Measurements from ENCODE around the gene ATP2C2. TPM values are rescaled to one million over a fixed set of nuclear protein-coding genes. Genes with fewer than 3 reads are reported as not detected.

ATP2C2 gene
- total RNA-seq, 4 donors from 2014 or later = 51.7 to 133 (median 57.7) TPM

DNA sequence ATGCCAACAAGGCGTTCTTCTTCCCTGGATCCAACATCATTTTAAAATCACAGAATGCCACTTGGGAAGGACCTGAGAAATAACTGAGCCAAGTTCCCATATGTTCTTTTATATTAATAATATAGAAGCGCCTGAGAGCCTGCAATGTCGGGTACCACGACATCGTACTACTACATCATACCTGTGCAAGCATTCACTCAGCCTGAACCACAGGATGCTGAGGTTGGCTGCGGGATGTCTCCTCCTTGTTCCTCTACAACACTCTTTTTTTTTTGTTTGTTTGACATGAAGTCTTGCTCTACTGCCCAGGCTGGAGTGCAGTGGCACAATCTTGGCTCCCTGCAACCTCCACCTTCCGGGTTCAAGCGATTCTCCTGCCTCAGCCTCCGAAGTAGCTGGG lies 2.1 kb upstream of the ATP2C2 start:
- TF ChIP-seq, protein P1, sequence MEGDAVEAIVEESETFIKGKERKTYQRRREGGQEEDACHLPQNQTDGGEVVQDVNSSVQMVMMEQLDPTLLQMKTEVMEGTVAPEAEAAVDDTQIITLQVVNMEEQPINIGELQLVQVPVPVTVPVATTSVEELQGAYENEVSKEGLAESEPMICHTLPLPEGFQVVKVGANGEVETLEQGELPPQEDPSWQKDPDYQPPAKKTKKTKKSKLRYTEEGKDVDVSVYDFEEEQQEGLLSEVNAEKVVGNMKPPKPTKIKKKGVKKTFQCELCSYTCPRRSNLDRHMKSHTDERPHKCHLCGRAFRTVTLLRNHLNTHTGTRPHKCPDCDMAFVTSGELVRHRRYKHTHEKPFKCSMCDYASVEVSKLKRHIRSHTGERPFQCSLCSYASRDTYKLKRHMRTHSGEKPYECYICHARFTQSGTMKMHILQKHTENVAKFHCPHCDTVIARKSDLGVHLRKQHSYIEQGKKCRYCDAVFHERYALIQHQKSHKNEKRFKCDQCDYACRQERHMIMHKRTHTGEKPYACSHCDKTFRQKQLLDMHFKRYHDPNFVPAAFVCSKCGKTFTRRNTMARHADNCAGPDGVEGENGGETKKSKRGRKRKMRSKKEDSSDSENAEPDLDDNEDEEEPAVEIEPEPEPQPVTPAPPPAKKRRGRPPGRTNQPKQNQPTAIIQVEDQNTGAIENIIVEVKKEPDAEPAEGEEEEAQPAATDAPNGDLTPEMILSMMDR (IDR thresholded peaks at IDR 0.05) = no peak
- TF ChIP-seq POLR2A (IDR thresholded peaks at IDR 0.05) = no peak
- no peak overlapping the region for H3K4me3 ChIP-seq (ENCODE audit: low read depth, poor library complexity, severe bottlenecking)
- no peak for DNase-seq (ENCODE audit: low spot score in 2 of 2)
- 69 to 72% methylated on average over 9 of the region's 9 CpGs for WGBS, 2 donors
- intact Hi-C loops (cut with DNase I; ENCODE audit: low total_unique reads) = no loop called here

DNA sequence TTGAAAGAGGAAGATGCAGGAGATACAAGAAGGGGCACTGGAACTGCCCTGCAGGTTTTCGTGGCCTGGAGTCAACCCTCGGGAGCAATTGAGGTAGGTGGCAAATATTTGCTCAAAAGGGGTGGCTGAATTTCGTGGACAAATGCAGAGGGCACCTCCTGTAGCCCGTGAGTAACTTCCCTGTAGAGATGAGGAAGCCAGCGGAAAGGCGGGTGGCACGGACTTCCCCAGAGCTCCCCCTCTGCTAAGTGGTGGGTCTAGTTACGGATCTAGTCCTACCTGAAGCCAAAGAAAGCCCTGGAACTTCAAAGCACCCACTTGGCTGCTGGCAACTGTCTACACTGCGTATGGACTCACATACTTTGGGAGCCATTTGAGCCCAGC lies 1.0 kb upstream of the ATP2C2 start:
- intact Hi-C loops (cut with DNase I; ENCODE audit: low total_unique reads) = no loop called here

DNA sequence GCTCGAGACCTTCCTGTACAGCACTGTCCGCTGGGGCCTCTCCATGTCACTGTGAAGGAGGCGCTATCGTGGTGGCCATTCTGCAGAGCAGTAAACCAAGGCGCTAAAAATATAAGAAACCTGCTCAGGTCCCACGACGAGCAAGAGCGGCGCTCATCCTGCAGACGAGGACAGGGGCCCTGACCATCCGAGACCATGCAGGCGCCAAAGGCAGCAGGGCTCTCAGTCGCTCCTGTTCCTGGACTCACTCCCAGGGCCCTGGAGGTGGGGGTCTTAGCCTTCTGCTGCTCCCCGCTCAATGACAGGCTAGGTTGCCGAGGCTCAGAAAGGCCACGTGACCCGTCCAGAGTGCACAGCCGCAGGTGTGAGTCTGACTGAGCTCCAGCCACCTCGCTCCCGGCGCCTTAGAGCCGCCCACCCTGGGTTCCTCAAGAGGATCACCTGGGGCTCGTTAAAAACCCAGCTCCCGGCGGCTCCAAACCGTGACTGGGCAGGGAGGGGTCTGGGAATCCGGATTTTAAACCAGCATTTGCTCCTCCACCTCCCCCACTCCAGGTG lies 509 bp upstream of the ATP2C2 start:
- 30 to 37% methylated on average over 23 to 27 of the region's 27 CpGs for whole genome bisulfite sequencing, 2 donors
- intact Hi-C loops (cut with DNase I; ENCODE audit: low total_unique reads) = no loop called here
- H3K4me3 ChIP-seq (ENCODE audit: low read depth, poor library complexity, severe bottlenecking) = no peak overlapping the region
- TF ChIP-seq POLR2A (IDR thresholded peaks at IDR 0.05) = no peak
- TF ChIP-seq, protein P1 (IDR thresholded peaks at IDR 0.05) = no peak
- DNase-seq (ENCODE audit: low spot score in 2 of 2) = no peak

More for the DNA sequence above, 1.0 kb upstream of the ATP2C2 start:
- H3K4me3 ChIP-seq (ENCODE audit: low read depth, poor library complexity, severe bottlenecking) = no peak overlapping the region
- TF ChIP-seq, protein P1 (IDR thresholded peaks at IDR 0.05) = no peak
- TF ChIP-seq POLR2A (IDR thresholded peaks at IDR 0.05) = no peak
- 46 to 62% methylated on average over 9 of the region's 9 CpGs for WGBS, 2 donors
- DNase-seq (ENCODE audit: low spot score in 2 of 2) = no peak

DNA sequence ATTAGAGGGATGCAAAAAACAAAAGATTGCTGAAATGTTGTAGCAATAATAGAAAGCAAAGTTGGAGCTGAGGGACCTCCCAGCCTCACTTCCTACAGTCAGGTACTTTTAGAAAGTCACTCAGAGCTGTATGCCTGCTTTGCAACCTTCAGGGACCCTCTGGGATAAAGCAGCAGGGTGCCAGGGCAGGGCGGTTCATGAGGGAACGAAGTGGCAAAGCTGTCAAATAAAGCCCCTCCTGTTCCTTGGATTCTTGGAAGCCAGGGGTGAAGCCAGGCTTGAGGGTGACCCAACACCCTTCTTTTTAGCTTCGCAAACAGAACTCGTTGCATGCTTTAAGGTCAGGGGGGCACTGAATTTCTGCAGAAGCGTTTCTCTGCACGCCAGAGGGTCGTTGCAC lies 767 bp downstream of the ATP2C2 start:
- DNase-seq (ENCODE audit: low spot score in 2 of 2) = no peak
- no peak overlapping the region for H3K4me3 ChIP-seq (ENCODE audit: low read depth, poor library complexity, severe bottlenecking)
- TF ChIP-seq, protein P1 (IDR thresholded peaks at IDR 0.05) = no peak
- TF ChIP-seq POLR2A (IDR thresholded peaks at IDR 0.05) = no peak
- 51 to 66% methylated on average over 7 of the region's 7 CpGs for WGBS, 2 donors
- intact Hi-C loops (cut with DNase I; ENCODE audit: low total_unique reads) = no loop called here

DNA sequence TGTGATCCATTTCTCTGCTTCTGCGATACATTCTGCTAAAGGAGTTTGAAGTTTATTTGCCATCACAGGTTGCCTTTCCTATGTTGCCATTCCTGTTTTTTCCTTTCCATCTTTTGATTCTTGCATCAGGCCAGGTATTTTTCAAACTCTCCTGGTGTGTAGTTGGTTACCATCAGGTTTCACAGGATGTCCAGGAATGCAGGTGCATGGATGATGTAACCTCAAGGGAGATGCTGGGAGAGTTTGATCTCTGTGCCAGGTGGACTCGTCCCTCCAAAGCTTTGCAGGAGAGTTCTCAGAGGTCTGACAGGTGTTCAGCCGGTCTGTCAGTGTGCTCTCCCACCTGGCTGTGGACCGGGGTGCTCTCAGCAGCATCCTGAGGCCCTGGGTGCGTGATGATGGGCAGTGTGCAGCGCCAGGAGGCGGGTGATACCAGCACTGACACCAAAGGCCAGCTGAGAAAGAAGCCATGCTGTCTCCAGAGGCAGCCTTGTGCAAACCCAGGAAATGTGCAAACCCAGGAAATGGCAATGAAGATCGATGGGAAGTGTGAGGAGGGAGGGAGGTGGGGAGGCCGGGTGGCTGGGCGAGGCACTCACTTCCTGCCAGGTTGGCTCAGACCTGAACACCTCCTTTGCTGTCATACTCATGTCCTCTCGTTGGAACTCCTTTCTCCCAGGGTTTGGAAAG lies 1.7 kb downstream of the ATP2C2 start:
- DNase-seq (ENCODE audit: low spot score in 2 of 2) = no peak
- TF ChIP-seq, protein P1 (IDR thresholded peaks at IDR 0.05) = no peak
- no peak for TF ChIP-seq POLR2A (IDR thresholded peaks at IDR 0.05)
- no peak overlapping the region for H3K4me3 ChIP-seq (ENCODE audit: low read depth, poor library complexity, severe bottlenecking)
- intact Hi-C loops (cut with DNase I; ENCODE audit: low total_unique reads) = no loop called here
- 43 to 52% methylated on average over 10 to 11 of the region's 11 CpGs for WGBS, 2 donors
